ENCODE data around the gene TAS2R1. TPM values are rescaled to one million over a fixed set of nuclear protein-coding genes. Genes with fewer than 3 reads are reported as not detected.
"Not testable (repeated sequence)": the region's sequence is repeated elsewhere in the genome, so short reads cannot be mapped to it uniquely, and the experiment has no call there.

Gene TAS2R1
- total RNA-seq, 1 donor from 2014 or later, result not detected

GRCh38 chr5:9601055-9601739 lies 29.0 kb downstream of the TAS2R1 start:
- TF ChIP-seq CTCF (IDR thresholded peaks at IDR 0.05), result no peak
- ATAC-seq (ENCODE audit: low read depth) (no peak), DNase-seq (no peak)
- Mint-ChIP-seq H3K4me3 (no peak overlapping the region), H3K27me3 (no peaks in the 10 kb centered on the region), H3K36me3 (ENCODE audit: low read depth) (no peaks in the 10 kb centered on the region), H3K4me1 (no peaks in the 10 kb centered on the region), H3K9me3 (no peaks in the 10 kb centered on the region), H3K27ac (no peak overlapping the region)
- ChIA-PET CTCF (no interaction called here), POLR2A (no interaction called here)
- intact Hi-C loops (cut with micrococcal nuclease), result no loop called here

- POLR2A ChIA-PET, result no interaction called here
- Mint-ChIP-seq H3K4me3 (no peak overlapping the region), H3K9me3 (no peaks in the 10 kb centered on the region), H3K4me1 (no peaks in the 10 kb centered on the region), H3K27me3 (no peaks in the 10 kb centered on the region), H3K36me3 (ENCODE audit: low read depth) (no peaks in the 10 kb centered on the region), H3K27ac (no peak overlapping the region)
- intact Hi-C loops (cut with micrococcal nuclease), result no loop called here
- ATAC-seq (ENCODE audit: low read depth), result no peak
- CTCF ChIA-PET, result no interaction called here
- no peak for TF ChIP-seq CTCF (IDR thresholded peaks at IDR 0.05)
- no peak for DNase-seq
Observed at GRCh38 chr5:9599391-9599790, 30.8 kb downstream of the TAS2R1 start.

GRCh38 chr5:9598329-9598728 lies 31.8 kb downstream of the TAS2R1 start:
- H3K36me3 Mint-ChIP-seq (ENCODE audit: low read depth); H3K4me1 Mint-ChIP-seq; ATAC-seq (ENCODE audit: low read depth); POLR2A ChIA-PET; DNase-seq; intact Hi-C loops (cut with micrococcal nuclease); CTCF ChIA-PET; H3K4me3 Mint-ChIP-seq; H3K27ac Mint-ChIP-seq; H3K9me3 Mint-ChIP-seq; H3K27me3 Mint-ChIP-seq: not testable (repeated sequence)

GRCh38 chr5:9597322-9597721 lies 32.8 kb downstream of the TAS2R1 start:
- H3K4me3 Mint-ChIP-seq; DNase-seq; CTCF ChIA-PET; intact Hi-C loops (cut with micrococcal nuclease); H3K4me1 Mint-ChIP-seq; H3K27me3 Mint-ChIP-seq; H3K9me3 Mint-ChIP-seq; ATAC-seq (ENCODE audit: low read depth); H3K36me3 Mint-ChIP-seq (ENCODE audit: low read depth); POLR2A ChIA-PET; H3K27ac Mint-ChIP-seq: not testable (repeated sequence)

GRCh38 chr5:9596824-9597223 lies 33.3 kb downstream of the TAS2R1 start:
- TF ChIP-seq CTCF (IDR thresholded peaks at IDR 0.05), result no peak
- no peaks in the 10 kb centered on the region for H3K36me3 Mint-ChIP-seq (ENCODE audit: low read depth)
- no peak for ATAC-seq (ENCODE audit: low read depth)

GRCh38 chr5:9596171-9596780 lies 33.9 kb downstream of the TAS2R1 start:
- Mint-ChIP-seq H3K36me3 (ENCODE audit: low read depth) (no peaks in the 10 kb centered on the region), H3K27me3 (no peaks in the 10 kb centered on the region), H3K4me3 (no peak overlapping the region), H3K9me3 (no peaks in the 10 kb centered on the region), H3K27ac (no peak overlapping the region), H3K4me1 (no peaks in the 10 kb centered on the region)
- ChIA-PET POLR2A (no interaction called here), CTCF (no interaction called here)
- DNase-seq (no peak), ATAC-seq (ENCODE audit: low read depth) (no peak)
- intact Hi-C loops (cut with micrococcal nuclease), result no loop called here
- TF ChIP-seq CTCF (IDR thresholded peaks at IDR 0.05), result no peak

More at GRCh38 chr5:9596824-9597223, 33.3 kb downstream of the TAS2R1 start:
- no peak for DNase-seq
- no peak overlapping the region for H3K4me3 Mint-ChIP-seq
- no peaks in the 10 kb centered on the region for H3K9me3 Mint-ChIP-seq
- intact Hi-C loops (cut with micrococcal nuclease), result no loop called here
- no peak overlapping the region for H3K27ac Mint-ChIP-seq
- ChIA-PET POLR2A (no interaction called here), CTCF (no interaction called here)
- H3K4me1 Mint-ChIP-seq, result no peaks in the 10 kb centered on the region
- no peaks in the 10 kb centered on the region for H3K27me3 Mint-ChIP-seq
